Ovary (tissue), 9 donors: ENCODE measurements around the gene PLXNB3. TPM values are rescaled to one million over a fixed set of nuclear protein-coding genes. Genes with fewer than 3 reads are reported as not detected.
"Not testable (repeated sequence)": the region's sequence is repeated elsewhere in the genome, so short reads cannot be mapped to it uniquely, and the experiment has no call there.

Experiments
- DNase-seq, 5 donors: peaks; one replicate each; pipeline ENCODE4 v3.0.0-alpha.2; 2019 to 2020
- H3K27ac ChIP-seq, 2 donors: fragments of 200-600 bp; one replicate each; pipeline versions ENCODE4 v1.5.1 to v1.8.0; 2019 to 2022
- H3K27me3 ChIP-seq: fragments of 200-600 bp; one replicate; pipeline ENCODE4 v1.8.0; 2022
- H3K36me3 ChIP-seq: fragments of 200-600 bp; sonication (generic); one replicate; pipeline ENCODE4 v1.5.1; 2019
- H3K4me1 ChIP-seq: one replicate; pipeline ENCODE4 v1.8.1; 2013; ENCODE audit warnings: mild to moderate bottlenecking, moderate library complexity; ENCODE audit not compliant: insufficient read depth
- H3K4me3 ChIP-seq: fragments of 200-600 bp; sonication (generic); one replicate; pipeline ENCODE4 v1.5.1; 2017
- H3K9me3 ChIP-seq, 2 donors: fragments of 200-600 bp in 1 of 2; sonication (generic) in 1 of 2; one replicate each; pipeline versions ENCODE4 v1.5.1 to v1.8.1; 2013 to 2019; ENCODE audit warnings: mild to moderate bottlenecking in 1 of 2, moderate library complexity in 1 of 2
- EP300 ChIP-seq: sonication (generic); formaldehyde crosslinking; IDR thresholded peaks from one replicate; pipeline ENCODE4 v1.6.1; 2017; ENCODE audit warnings: antibody characterized with exemption
- POLR2A ChIP-seq: fragments of 450-650 bp; IDR thresholded peaks from one replicate; pipeline ENCODE4 v1.6.1; 2017; ENCODE audit warnings: antibody characterized with exemption, mild to moderate bottlenecking, moderate library complexity
- WGBS, 3 donors: extraction: QIAGEN DNeasy Blood & Tissue Kit in 1 of 3; methylation state at CpG; one replicate each; pipeline versions ENCODE4 v1.1.5 to v1.1.7; 2013 to 2017; 5-methylcytosine and 5-hydroxymethylcytosine counted together
- intact Hi-C, 4 donors: fragments of 100-400 bp; cut with DNase I; formaldehyde crosslinking; loops; one replicate each; pipeline versions ENCODE4 v1.11.0 to v1.15.1; 2022 to 2023
- polyA plus RNA-seq, 2 donors: library from polyadenylated mRNA; stranded (reverse); fragments of 200-250 nt in 1 of 2; fragments of 350-450 nt in 1 of 2; fragmentation: Illumina TruSeq in 1 of 2; extraction: RNeasy Lipid Tissue Mini Kit (QIAGEN cat#74804) in 1 of 2; gene quantifications; one replicate each; pipeline ENCODE4 v1.2.3, GENCODE V29; 2013 to 2014
- total RNA-seq, 7 donors: library from RNA; depleted of rRNA in 2 of 7; stranded (reverse); fragments of >200 nt in 2 of 7; fragmentation: NEBNext Ultra II Directional in 3 of 7; extraction: Animal tissue kit (Norgen Biotek cat#: 25700) in 3 of 7; gene quantifications; one replicate each; pipeline versions ENCODE4 v1.1.0 to v1.2.4, GENCODE V29; 2016 to 2023
- TF ChIP-seq, protein P1 (sequence below), 3 donors: fragments of 450-650 bp in 2 of 3; fragments of 200-600 bp in 1 of 3; IDR thresholded peaks; one replicate each; pipeline versions ENCODE4 v1.5.1 to v1.8.0; 2016 to 2022; ENCODE audit warnings: antibody characterized with exemption in 3 of 3, mild to moderate bottlenecking in 1 of 3
- donor health status: DM: no; HTN: no; CAD: no; lungs with moderate emphysema.
- donor health status: DM: no; HTN: no; CAD: no.
- donor health status: Bipolar disorder and iron deficiency.
- donor health status: DM: yes; HTN: yes; CAD: no.
- donor health status: DM: no; HTN: no; CAD: no.
- donor health status: DM: yes; HTN: yes; CAD: no.

PLXNB3 gene
- total and polyA plus RNA-seq, 9 donors = 0.46 to 5.0 (median 0.95) TPM

DNA sequence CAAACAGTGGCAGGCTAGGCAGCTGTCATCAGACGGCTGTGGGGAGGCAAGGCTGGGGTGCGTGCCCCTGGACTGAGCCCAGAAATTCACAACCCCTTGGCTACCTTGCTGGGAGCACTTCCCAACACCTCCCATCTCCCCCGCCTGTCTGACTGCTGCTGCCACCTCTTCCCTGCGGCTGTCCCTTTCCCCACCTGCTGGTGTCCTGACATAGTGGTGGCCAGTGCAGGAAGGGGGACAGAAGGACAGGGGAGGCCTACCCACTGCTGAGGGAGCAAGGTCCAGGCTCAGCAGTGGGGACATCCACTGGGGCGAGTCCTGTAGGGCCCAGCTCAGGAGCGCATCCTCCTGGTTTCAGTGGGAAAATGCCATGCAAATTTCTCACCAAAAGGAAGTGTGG, 36.0 kb upstream of the PLXNB3 start:
- Histone ChIP-seq H3K36me3 (no peaks in the 10 kb centered on the region), H3K4me3 (no peak overlapping the region), H3K27me3 (no peaks in the 10 kb centered on the region), H3K9me3 (no peaks in the 10 kb centered on the region), H3K4me1 (no peaks in the 10 kb centered on the region), H3K27ac (peak overlapping the region in 1 of 2 donors; percentile 75)
- intact Hi-C loops = no loop called here
- TF ChIP-seq, protein P1, sequence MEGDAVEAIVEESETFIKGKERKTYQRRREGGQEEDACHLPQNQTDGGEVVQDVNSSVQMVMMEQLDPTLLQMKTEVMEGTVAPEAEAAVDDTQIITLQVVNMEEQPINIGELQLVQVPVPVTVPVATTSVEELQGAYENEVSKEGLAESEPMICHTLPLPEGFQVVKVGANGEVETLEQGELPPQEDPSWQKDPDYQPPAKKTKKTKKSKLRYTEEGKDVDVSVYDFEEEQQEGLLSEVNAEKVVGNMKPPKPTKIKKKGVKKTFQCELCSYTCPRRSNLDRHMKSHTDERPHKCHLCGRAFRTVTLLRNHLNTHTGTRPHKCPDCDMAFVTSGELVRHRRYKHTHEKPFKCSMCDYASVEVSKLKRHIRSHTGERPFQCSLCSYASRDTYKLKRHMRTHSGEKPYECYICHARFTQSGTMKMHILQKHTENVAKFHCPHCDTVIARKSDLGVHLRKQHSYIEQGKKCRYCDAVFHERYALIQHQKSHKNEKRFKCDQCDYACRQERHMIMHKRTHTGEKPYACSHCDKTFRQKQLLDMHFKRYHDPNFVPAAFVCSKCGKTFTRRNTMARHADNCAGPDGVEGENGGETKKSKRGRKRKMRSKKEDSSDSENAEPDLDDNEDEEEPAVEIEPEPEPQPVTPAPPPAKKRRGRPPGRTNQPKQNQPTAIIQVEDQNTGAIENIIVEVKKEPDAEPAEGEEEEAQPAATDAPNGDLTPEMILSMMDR (IDR thresholded peaks at IDR 0.05) = no peak
- no peak for TF ChIP-seq EP300
- no peak for TF ChIP-seq POLR2A
- 82 to 92% (median 84%) methylated on average over 6 of the region's 6 CpGs for whole genome bisulfite sequencing, 3 donors
- DNase-seq = no peak

DNA sequence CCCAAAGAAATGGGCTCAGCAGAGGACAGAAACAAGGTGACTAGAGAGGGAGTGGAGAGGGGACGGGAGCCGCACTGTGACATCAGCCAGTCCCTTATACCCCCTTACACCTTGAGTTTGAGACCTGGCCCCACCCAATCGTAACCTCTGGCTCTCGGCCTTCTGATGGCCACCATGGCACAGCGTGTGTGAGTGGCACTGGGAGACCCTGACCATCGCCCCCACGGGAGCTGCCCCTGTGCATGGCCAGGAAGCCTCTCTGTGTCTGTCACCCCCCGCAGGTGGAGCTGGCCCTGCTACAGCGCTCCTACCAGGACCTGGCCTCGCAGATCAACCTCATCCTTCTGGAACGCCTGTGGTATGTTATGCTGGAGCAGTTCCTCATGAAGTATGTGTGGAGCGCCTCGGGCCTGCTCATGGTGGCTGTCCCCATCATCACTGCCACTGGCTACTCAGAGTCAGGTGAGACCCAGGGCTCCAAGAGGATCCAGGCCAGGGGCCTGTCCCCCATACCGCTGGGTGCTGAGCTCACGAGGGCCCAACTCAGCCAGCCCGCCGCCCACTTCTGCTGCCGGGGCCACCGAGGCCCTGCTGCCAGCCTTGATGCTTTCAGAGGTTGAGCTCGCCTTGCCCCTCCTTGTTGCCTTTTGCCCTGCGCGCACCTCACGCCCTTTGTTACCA, 35.0 kb upstream of the PLXNB3 start:
- Histone ChIP-seq H3K27me3 (no peaks in the 10 kb centered on the region), H3K4me1 (no peaks in the 10 kb centered on the region), H3K36me3 (no peaks in the 10 kb centered on the region), H3K27ac (no peak overlapping the region), H3K9me3 (no peaks in the 10 kb centered on the region), H3K4me3 (no peak overlapping the region)
- intact Hi-C loops = no loop called here
- DNase-seq = no peak
- WGBS, 3 donors = 90 to 95% (median 92%) methylated on average over 20 to 23 of the region's 23 CpGs
- TF ChIP-seq, protein P1 (IDR thresholded peaks at IDR 0.05) = no peak
- no peak for TF ChIP-seq POLR2A
- no peak for TF ChIP-seq EP300

DNA sequence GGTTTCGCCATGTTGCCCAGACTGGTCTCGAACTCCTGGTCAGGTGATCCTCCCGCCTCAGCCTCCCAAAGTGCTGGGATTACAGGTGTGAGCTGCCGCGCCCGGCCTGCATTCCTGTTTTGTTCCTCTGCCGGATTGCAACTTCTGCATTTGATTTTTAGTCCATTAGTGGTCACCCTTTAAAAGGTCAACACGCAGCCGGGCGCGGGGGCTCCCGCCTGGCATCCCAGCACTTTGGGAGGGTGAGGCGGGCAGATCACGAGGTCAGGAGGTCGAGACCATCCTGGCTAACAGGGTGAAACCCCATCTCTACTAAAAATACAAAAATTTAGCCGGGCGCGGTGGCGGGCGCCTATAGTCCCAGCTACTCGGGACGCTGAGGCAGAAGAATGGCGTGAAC, 33.9 kb upstream of the PLXNB3 start:
- DNase-seq, intact Hi-C loops: not testable (repeated sequence)

DNA sequence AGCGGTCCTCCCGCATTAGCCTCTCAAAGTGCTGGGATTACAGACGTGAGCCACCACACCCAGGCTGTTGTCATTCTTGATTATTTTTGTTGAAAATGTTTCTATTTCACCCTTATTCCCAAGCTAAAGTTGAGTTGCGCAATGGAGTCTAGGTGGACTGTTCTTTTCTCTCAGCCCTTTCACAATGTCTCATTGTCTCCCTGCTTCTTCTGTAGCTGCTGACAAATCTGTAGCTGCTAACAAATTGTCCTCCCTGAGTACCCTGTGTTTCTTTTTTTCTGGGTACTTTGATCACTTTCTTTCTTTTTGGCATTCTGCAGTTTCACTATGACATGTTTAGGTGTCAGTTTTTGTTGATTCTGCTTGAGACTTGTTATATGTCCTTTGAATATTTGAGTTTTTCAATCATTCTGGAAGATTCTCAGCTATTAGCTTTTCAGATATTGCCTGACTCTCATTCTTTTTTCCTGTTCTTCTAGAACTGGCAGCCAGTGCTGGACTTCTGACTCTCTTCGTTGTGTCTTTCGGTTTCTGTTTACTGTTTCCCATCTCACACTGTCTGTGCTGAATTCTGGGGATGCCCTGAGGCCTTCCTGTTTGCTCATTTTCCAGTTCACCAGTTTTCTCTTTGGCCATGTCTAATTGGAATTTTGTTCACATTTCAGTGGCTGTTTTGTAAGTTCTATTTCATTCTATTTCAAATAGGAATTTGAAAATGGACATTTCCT, 32.8 kb upstream of the PLXNB3 start:
- intact Hi-C loops = no loop called here
- Histone ChIP-seq H3K27ac (no peak overlapping the region), H3K4me3 (no peak overlapping the region), H3K27me3 (no peaks in the 10 kb centered on the region), H3K4me1 (no peaks in the 10 kb centered on the region), H3K9me3 (no peaks in the 10 kb centered on the region), H3K36me3 (no peaks in the 10 kb centered on the region)
- TF ChIP-seq EP300 (no peak), POLR2A (no peak)
- TF ChIP-seq, protein P1 (IDR thresholded peaks at IDR 0.05) = no peak
- no peak for DNase-seq
- 88 to 92% (median 90%) methylated on average over 6 of the region's 6 CpGs for WGBS, 3 donors

More for the DNA sequence above, 33.9 kb upstream of the PLXNB3 start:
- not testable (repeated sequence) for H3K4me1 ChIP-seq, H3K36me3 ChIP-seq, H3K9me3 ChIP-seq, H3K4me3 ChIP-seq, H3K27ac ChIP-seq, H3K27me3 ChIP-seq
- 88 to 92% (median 92%) methylated on average over 23 of the region's 23 CpGs for WGBS, 3 donors

DNA sequence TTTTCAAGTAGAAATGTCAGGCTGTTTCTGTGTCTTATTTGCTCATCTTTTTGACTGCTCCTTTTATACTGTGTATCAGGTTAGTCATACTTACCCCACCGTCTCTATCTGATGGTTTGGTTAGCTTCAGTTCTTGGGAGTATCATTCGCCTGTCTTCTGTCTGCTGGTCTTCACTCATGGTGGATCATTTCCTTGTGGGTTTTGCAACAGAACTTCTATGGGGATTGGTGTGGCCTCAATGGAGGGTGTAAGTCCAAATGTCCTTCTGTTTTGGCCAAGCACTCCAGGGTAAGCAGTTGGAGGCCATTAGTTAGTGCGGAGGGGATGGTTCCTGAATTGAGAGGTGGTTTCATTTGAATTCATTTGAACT, 32.2 kb upstream of the PLXNB3 start:
- no peaks in the 10 kb centered on the region for H3K4me1 ChIP-seq
- no peak for DNase-seq
- no peak overlapping the region for H3K27ac ChIP-seq
- no peaks in the 10 kb centered on the region for H3K27me3 ChIP-seq
- TF ChIP-seq POLR2A (no peak), EP300 (no peak)
- TF ChIP-seq, protein P1 (IDR thresholded peaks at IDR 0.05) = no peak
- no peak overlapping the region for H3K4me3 ChIP-seq
- WGBS, 3 donors = 89 to 94% (median 94%) methylated on average over 3 of the region's 3 CpGs
- intact Hi-C loops = no loop called here
- no peaks in the 10 kb centered on the region for H3K36me3 ChIP-seq
- no peaks in the 10 kb centered on the region for H3K9me3 ChIP-seq
